ENCODE data around the gene FN1.
"Not testable (repeated sequence)": the region's sequence is repeated elsewhere in the genome, so short reads cannot be mapped to it uniquely, and the experiment has no call there.

Gene FN1

DNA sequence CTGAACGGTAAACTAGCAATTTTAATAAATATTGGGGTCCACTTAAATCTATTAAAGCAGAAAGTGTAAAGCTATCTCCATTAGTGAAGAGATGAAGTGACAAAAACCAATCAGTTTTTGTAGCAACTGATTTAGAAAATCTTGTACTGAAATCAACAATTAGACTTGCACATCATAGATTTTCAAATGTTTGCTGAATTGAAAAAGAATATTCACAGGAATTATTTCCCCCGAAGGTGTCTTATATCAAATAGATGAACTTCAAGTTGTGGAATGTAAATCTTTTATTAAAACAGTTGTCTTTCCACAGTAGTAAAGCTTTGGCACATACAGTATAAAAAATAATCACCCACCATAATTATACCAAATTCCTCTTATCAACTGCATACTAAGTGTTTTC is 75.3 kb downstream of the FN1 start:
- Histone ChIP-seq H3K36me3 (ENCODE audit: control insufficient read depth in 1 of 2, insufficient read depth in 2 of 2, low read length in 2 of 2) (peaks cover 8 to 11% of the 10 kb centered on the region in 2 donors), H3K4me1 (ENCODE audit: control insufficient read depth in 1 of 2, insufficient read depth in 2 of 2, low read length in 2 of 2) (no peaks in the 10 kb centered on the region), H3K9me3 (ENCODE audit: control insufficient read depth in 1 of 2, low read length in 2 of 2) (no peaks in the 10 kb centered on the region), H3K27me3 (ENCODE audit: control insufficient read depth in 1 of 2, insufficient read depth in 2 of 2, low read length in 2 of 2) (no peaks in the 10 kb centered on the region), H3K4me3 (ENCODE audit: low read depth in 1 of 2, low read length in 2 of 2) (no peak overlapping the region), H3K27ac (ENCODE audit: low read depth, low read length) (no peak overlapping the region), H3K9ac (ENCODE audit: low read depth in 1 of 2, low read length in 2 of 2) (no peak overlapping the region)

DNA sequence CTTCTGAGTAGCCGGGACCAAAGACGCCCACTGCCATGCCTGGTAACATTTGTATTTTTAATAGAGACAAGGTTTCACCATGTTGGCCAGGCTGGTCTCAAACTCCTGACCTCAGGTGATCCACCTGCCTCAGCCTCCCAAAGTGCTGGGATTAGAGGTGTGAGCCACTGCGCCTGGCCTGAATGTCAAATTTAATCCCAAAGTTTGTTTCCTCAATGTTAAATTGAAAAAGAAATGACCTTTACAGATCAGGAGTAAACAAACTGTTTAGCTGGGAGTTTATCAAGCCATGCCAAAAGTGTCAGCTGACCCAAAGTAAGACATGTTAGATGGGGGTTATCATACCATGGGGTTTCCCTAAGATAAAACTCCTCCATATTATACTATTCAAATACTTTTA is 75.8 kb downstream of the FN1 start:
- not testable (repeated sequence) for H3K27me3 ChIP-seq (ENCODE audit: control insufficient read depth in 1 of 2, insufficient read depth in 2 of 2, low read length in 2 of 2); H3K36me3 ChIP-seq (ENCODE audit: control insufficient read depth in 1 of 2, insufficient read depth in 2 of 2, low read length in 2 of 2); H3K4me3 ChIP-seq (ENCODE audit: low read depth in 1 of 2, low read length in 2 of 2); H3K27ac ChIP-seq (ENCODE audit: low read depth, low read length); H3K9ac ChIP-seq (ENCODE audit: low read depth in 1 of 2, low read length in 2 of 2); H3K9me3 ChIP-seq (ENCODE audit: control insufficient read depth in 1 of 2, low read length in 2 of 2); H3K4me1 ChIP-seq (ENCODE audit: control insufficient read depth in 1 of 2, insufficient read depth in 2 of 2, low read length in 2 of 2)

DNA sequence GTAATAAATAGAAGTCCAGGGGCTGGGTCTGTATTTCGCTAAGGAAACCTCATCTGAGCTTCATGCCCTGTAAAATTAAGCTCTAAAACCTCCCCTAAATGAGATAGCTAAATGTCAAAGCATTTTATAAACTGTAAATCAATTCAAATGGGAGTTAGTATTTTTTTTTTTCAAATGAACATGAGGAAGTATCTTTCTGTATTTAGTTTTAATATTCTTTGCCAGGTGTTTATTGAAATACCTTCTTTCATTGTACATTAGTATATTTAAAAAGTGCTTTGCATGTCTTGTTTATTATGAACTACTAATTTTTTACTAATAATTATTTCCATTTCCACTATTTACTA is 76.3 kb downstream of the FN1 start:
- Histone ChIP-seq H3K9ac (ENCODE audit: low read depth in 1 of 2, low read length in 2 of 2) (no peak overlapping the region), H3K27me3 (ENCODE audit: control insufficient read depth in 1 of 2, insufficient read depth in 2 of 2, low read length in 2 of 2) (no peaks in the 10 kb centered on the region), H3K4me3 (ENCODE audit: low read depth in 1 of 2, low read length in 2 of 2) (no peak overlapping the region), H3K36me3 (ENCODE audit: control insufficient read depth in 1 of 2, insufficient read depth in 2 of 2, low read length in 2 of 2) (peaks cover 4 to 8% of the 10 kb centered on the region in 2 donors), H3K9me3 (ENCODE audit: control insufficient read depth in 1 of 2, low read length in 2 of 2) (no peaks in the 10 kb centered on the region), H3K27ac (ENCODE audit: low read depth, low read length) (no peak overlapping the region), H3K4me1 (ENCODE audit: control insufficient read depth in 1 of 2, insufficient read depth in 2 of 2, low read length in 2 of 2) (no peaks in the 10 kb centered on the region)

DNA sequence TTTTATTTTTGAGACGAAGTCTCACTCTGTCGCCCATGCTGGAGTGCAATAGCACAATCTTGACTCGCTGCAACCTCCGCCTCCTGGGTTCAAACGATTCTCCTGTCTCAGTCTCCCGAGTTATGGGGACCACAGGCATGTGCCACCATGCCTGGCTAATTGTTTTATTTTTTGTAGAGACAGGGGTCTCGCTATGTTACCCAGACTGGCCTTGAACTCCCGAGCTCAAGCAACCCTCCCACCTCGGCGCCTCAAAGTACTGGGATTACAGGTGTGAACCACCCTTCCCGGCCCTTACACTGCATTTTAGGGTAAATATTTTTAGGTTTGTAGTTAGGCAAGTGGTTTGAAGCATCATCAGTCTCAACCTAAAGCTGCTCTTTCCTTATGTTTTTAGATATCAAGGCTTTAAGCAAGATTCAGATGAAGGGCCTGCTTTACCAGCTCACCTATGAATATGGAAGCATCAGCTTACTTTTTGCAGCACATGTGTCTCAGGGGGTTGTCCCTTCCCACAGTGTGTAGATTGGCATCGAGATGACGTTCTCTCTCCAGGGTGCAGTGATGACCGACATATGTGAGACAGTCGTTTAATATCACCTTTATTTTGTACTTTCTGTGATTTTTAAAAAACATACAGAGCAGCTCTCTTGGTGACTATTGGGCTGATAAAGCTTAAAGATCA is 76.8 kb downstream of the FN1 start:
- H3K9ac ChIP-seq (ENCODE audit: low read depth in 1 of 2, low read length in 2 of 2): no peak overlapping the region
- peaks cover 3 to 8% of the 10 kb centered on the region in 2 donors for H3K36me3 ChIP-seq (ENCODE audit: control insufficient read depth in 1 of 2, insufficient read depth in 2 of 2, low read length in 2 of 2)

DNA sequence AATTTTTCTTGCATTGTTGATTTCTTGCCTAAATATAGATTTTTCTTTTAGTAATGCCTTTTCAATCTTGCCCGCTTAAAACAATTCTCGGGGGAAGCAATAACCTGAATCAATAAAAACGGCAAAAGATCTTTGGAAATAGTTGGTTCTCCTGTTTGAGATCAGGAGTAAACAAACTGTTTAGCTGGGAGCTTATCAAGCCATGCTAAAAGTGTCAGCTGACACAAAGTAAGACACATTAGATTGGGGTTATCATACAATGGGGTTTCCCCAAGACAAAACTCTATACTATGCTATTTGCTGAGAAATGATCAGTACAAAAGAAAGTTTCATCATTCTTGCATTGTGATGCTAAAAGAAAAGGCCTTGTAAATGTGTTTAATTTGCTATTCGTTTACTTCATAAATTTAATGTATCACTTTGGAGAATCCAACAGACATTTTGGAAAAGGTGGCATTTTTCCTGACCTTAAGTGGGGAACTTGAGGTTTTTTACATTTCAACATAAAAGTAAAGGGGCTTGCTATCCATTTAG is 77.5 kb downstream of the FN1 start:
- Histone ChIP-seq H3K4me1 (ENCODE audit: control insufficient read depth in 1 of 2, insufficient read depth in 2 of 2, low read length in 2 of 2) (no peaks in the 10 kb centered on the region), H3K36me3 (ENCODE audit: control insufficient read depth in 1 of 2, insufficient read depth in 2 of 2, low read length in 2 of 2) (peaks cover 3 to 8% of the 10 kb centered on the region in 2 donors), H3K4me3 (ENCODE audit: low read depth in 1 of 2, low read length in 2 of 2) (no peak overlapping the region), H3K9ac (ENCODE audit: low read depth in 1 of 2, low read length in 2 of 2) (no peak overlapping the region), H3K9me3 (ENCODE audit: control insufficient read depth in 1 of 2, low read length in 2 of 2) (no peaks in the 10 kb centered on the region), H3K27ac (ENCODE audit: low read depth, low read length) (no peak overlapping the region), H3K27me3 (ENCODE audit: control insufficient read depth in 1 of 2, insufficient read depth in 2 of 2, low read length in 2 of 2) (no peaks in the 10 kb centered on the region)

More for the DNA sequence above, 76.8 kb downstream of the FN1 start:
- Histone ChIP-seq H3K27me3 (ENCODE audit: control insufficient read depth in 1 of 2, insufficient read depth in 2 of 2, low read length in 2 of 2) (no peaks in the 10 kb centered on the region), H3K9me3 (ENCODE audit: control insufficient read depth in 1 of 2, low read length in 2 of 2) (no peaks in the 10 kb centered on the region), H3K4me3 (ENCODE audit: low read depth in 1 of 2, low read length in 2 of 2) (no peak overlapping the region), H3K27ac (ENCODE audit: low read depth, low read length) (no peak overlapping the region), H3K4me1 (ENCODE audit: control insufficient read depth in 1 of 2, insufficient read depth in 2 of 2, low read length in 2 of 2) (no peaks in the 10 kb centered on the region)

DNA sequence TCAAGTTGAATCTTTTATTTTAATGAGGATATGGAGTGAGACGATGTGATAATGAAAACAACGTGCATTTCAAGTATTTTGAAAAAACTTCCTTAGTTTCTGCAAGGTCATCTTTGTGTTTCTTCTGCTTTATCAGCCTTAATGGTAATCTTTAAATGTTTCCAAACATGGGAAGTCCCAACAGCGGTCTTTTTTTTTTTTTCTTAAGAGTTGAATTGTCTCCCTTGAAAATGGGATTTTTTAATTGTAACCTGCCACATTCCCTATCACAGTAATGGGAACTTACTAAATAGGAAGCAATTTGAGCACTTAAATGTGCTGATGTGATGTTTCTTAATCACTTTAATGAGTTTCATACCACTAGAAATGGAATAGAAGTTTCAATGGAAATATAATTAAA is 78.2 kb downstream of the FN1 start:
- H3K27ac ChIP-seq (ENCODE audit: low read depth, low read length): no peak overlapping the region
- H3K36me3 ChIP-seq (ENCODE audit: control insufficient read depth in 1 of 2, insufficient read depth in 2 of 2, low read length in 2 of 2): peaks cover 2 to 7% of the 10 kb centered on the region in 2 donors
- no peaks in the 10 kb centered on the region for H3K9me3 ChIP-seq (ENCODE audit: control insufficient read depth in 1 of 2, low read length in 2 of 2)
- H3K4me3 ChIP-seq (ENCODE audit: low read depth in 1 of 2, low read length in 2 of 2): no peak overlapping the region
- H3K9ac ChIP-seq (ENCODE audit: low read depth in 1 of 2, low read length in 2 of 2): no peak overlapping the region
- H3K4me1 ChIP-seq (ENCODE audit: control insufficient read depth in 1 of 2, insufficient read depth in 2 of 2, low read length in 2 of 2): no peaks in the 10 kb centered on the region
- H3K27me3 ChIP-seq (ENCODE audit: control insufficient read depth in 1 of 2, insufficient read depth in 2 of 2, low read length in 2 of 2): no peaks in the 10 kb centered on the region

DNA sequence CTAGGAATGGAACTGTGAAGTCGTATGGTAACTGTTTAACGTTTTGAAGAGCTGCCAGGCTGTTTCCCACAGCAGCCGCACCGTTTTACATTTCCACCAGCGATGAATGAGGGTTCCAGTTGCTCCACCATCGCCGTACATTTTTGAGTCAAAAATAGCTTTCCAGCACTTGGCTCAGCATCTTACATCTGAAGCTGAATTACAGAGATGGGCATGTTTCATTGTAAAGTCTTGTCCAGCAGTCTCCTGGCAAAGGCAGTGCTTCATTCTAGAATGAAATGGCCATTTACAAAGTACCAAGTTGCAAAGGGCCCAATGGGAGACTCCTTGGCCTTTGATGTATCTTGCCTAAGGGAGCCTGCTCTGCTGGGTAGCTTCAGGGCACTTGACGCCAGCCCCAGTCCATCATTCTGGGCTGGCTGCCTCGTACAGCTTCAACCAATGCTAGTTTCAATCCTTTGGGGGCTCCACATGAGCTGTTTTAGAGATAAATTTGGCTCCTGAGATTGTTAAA is 78.9 kb downstream of the FN1 start:
- H3K27me3 ChIP-seq (ENCODE audit: control insufficient read depth in 1 of 2, insufficient read depth in 2 of 2, low read length in 2 of 2): no peaks in the 10 kb centered on the region
- peaks cover 0 to 3% of the 10 kb centered on the region in 2 donors for H3K36me3 ChIP-seq (ENCODE audit: control insufficient read depth in 1 of 2, insufficient read depth in 2 of 2, low read length in 2 of 2)
- H3K4me3 ChIP-seq (ENCODE audit: low read depth in 1 of 2, low read length in 2 of 2): no peak overlapping the region
- no peaks in the 10 kb centered on the region for H3K9me3 ChIP-seq (ENCODE audit: control insufficient read depth in 1 of 2, low read length in 2 of 2)
- no peaks in the 10 kb centered on the region for H3K4me1 ChIP-seq (ENCODE audit: control insufficient read depth in 1 of 2, insufficient read depth in 2 of 2, low read length in 2 of 2)
- no peak overlapping the region for H3K9ac ChIP-seq (ENCODE audit: low read depth in 1 of 2, low read length in 2 of 2)
- no peak overlapping the region for H3K27ac ChIP-seq (ENCODE audit: low read depth, low read length)

DNA sequence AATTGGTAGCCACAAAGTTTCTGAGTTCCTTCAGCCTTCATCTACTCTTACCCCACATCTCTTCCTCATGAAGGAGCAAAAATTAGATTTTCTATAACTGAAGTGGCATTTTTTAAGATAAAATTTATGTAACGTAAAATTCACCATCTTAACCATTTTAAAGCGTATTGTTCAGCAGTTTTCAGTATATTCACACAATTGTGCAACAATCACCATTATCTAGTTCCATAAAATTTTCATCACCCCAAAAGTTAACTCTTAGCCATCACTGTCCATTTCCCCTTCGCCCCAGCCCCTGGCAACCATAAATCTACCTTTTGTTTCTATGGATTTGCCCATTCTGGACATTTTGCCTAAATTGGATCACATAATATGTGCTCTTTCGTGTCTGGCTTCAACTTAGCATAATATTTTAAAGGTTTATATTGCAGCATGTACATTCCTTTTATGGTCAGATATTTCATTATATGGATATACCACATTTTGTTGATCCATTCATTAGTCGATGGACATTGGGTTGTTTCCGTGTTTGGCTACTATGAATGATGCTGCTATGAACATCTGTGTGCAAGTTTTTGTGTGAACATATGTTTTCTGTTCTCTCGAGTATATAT is 79.4 kb downstream of the FN1 start:
- no peak overlapping the region for H3K4me3 ChIP-seq (ENCODE audit: low read depth in 1 of 2, low read length in 2 of 2)
- no peaks in the 10 kb centered on the region for H3K27me3 ChIP-seq (ENCODE audit: control insufficient read depth in 1 of 2, insufficient read depth in 2 of 2, low read length in 2 of 2)
- H3K9ac ChIP-seq (ENCODE audit: low read depth in 1 of 2, low read length in 2 of 2): no peak overlapping the region
- no peak overlapping the region for H3K27ac ChIP-seq (ENCODE audit: low read depth, low read length)
- no peaks in the 10 kb centered on the region for H3K9me3 ChIP-seq (ENCODE audit: control insufficient read depth in 1 of 2, low read length in 2 of 2)
- H3K4me1 ChIP-seq (ENCODE audit: control insufficient read depth in 1 of 2, insufficient read depth in 2 of 2, low read length in 2 of 2): no peaks in the 10 kb centered on the region
- H3K36me3 ChIP-seq (ENCODE audit: control insufficient read depth in 1 of 2, insufficient read depth in 2 of 2, low read length in 2 of 2): peaks cover 0 to 3% of the 10 kb centered on the region in 2 donors

DNA sequence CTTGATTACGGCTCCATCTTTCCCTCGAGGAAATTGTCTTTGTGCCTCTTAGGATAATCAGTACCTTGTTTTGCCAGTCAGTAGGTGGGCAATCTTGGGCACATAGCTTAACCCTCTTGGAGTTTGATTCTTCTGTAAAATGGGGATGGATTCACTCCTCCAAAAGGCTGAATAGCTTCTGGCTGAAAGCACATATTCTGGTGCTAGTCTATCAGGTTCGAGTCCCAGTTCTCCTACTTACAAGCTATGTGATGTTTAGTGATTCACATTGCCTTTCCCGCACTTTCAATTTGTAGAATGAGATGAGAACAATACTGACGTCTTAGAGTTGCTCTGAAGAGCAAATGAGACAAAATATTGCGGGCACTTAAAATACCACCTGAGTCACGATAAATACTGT is 80.1 kb downstream of the FN1 start:
- Histone ChIP-seq H3K27me3 (ENCODE audit: control insufficient read depth in 1 of 2, insufficient read depth in 2 of 2, low read length in 2 of 2) (no peaks in the 10 kb centered on the region), H3K4me1 (ENCODE audit: control insufficient read depth in 1 of 2, insufficient read depth in 2 of 2, low read length in 2 of 2) (no peaks in the 10 kb centered on the region), H3K27ac (ENCODE audit: low read depth, low read length) (no peak overlapping the region), H3K36me3 (ENCODE audit: control insufficient read depth in 1 of 2, insufficient read depth in 2 of 2, low read length in 2 of 2) (peaks cover 0 to 4% of the 10 kb centered on the region in 2 donors), H3K9ac (ENCODE audit: low read depth in 1 of 2, low read length in 2 of 2) (no peak overlapping the region), H3K9me3 (ENCODE audit: control insufficient read depth in 1 of 2, low read length in 2 of 2) (no peaks in the 10 kb centered on the region), H3K4me3 (ENCODE audit: low read depth in 1 of 2, low read length in 2 of 2) (no peak overlapping the region)

DNA sequence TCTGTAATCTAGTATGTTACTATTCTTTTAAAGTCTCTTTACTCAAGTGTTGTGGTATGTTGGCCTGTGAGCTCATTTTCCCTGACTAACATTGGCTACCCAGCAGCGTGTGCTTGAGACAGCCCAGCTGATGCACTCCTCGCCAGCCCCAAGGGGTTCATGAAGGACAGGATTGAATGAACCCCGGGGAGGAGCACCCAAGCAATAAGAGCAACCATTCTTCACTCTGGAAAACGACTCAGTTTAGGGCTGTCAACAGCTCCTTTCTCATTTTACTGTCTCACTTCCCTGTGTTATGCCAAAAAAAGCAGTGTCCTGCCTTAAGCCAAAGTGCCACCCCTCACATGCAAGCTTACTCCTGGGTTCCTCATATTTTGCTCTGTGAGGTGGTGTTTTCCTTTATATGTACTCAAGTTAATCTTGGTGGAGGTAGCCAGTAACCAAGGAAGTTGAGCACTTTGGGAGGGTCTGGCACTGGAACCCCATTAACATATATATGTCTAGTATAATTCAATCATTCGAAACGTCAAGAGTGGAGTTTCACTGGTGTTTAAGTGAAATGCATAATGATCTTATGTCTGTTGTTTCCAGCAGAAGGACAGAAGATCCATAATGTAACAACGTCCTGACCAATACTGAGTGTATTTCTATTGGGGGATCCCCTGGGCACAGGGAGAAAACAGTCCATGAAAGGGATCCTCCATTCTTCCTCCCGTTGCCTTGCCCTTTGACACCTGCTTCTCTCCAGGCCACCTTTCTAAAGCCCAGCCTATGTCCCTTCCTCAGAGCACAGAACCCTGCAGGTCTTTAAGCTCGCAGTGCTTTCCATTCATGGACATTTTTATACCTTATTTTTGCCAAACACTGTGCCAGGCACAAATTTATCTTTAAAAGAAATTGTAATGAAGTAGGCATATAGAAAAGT is 80.8 kb downstream of the FN1 start:
- Histone ChIP-seq H3K9me3 (ENCODE audit: control insufficient read depth in 1 of 2, low read length in 2 of 2) (no peaks in the 10 kb centered on the region), H3K27me3 (ENCODE audit: control insufficient read depth in 1 of 2, insufficient read depth in 2 of 2, low read length in 2 of 2) (no peaks in the 10 kb centered on the region), H3K27ac (ENCODE audit: low read depth, low read length) (no peak overlapping the region), H3K4me1 (ENCODE audit: control insufficient read depth in 1 of 2, insufficient read depth in 2 of 2, low read length in 2 of 2) (no peaks in the 10 kb centered on the region), H3K4me3 (ENCODE audit: low read depth in 1 of 2, low read length in 2 of 2) (no peak overlapping the region), H3K36me3 (ENCODE audit: control insufficient read depth in 1 of 2, insufficient read depth in 2 of 2, low read length in 2 of 2) (peaks cover 0 to 11% of the 10 kb centered on the region in 2 donors), H3K9ac (ENCODE audit: low read depth in 1 of 2, low read length in 2 of 2) (no peak overlapping the region)
